GM19193 (cell line): ENCODE measurements around the gene EYA3.

Experiments used
- POLR2A ChIP-seq: IDR thresholded peaks from 4 replicates; pipeline ENCODE4 v1.6.1; 2011; ENCODE audit not compliant: insufficient read depth, insufficient read length; ENCODE audit errors: extremely low read depth

EYA3 gene

GRCh38 chr1:28032281-28032680 is 56.1 kb downstream of the EYA3 start:
- no peak for TF ChIP-seq POLR2A

- TF ChIP-seq POLR2A: no peak
Observed at GRCh38 chr1:28031173-28031572, 57.2 kb downstream of the EYA3 start.

GRCh38 chr1:28028873-28029654 is 59.3 kb downstream of the EYA3 start:
- no peak for TF ChIP-seq POLR2A

GRCh38 chr1:28027660-28028059 is 60.8 kb downstream of the EYA3 start:
- no peak for TF ChIP-seq POLR2A

GRCh38 chr1:28027238-28027637 is 61.2 kb downstream of the EYA3 start:
- TF ChIP-seq POLR2A: no peak

GRCh38 chr1:28026329-28026728 is 62.1 kb downstream of the EYA3 start:
- TF ChIP-seq POLR2A: no peak

- TF ChIP-seq POLR2A: no peak
Observed at GRCh38 chr1:28021064-28021463, 67.3 kb downstream of the EYA3 start.

- TF ChIP-seq POLR2A: no peak
Observed at GRCh38 chr1:28010969-28011368, 77.4 kb downstream of the EYA3 start.

- no peak for TF ChIP-seq POLR2A
Observed at GRCh38 chr1:28002600-28002999, 85.8 kb downstream of the EYA3 start.

- TF ChIP-seq POLR2A: no peak
Observed at GRCh38 chr1:27999055-27999454, 89.4 kb downstream of the EYA3 start.

- TF ChIP-seq POLR2A: no peak
Observed at GRCh38 chr1:27994060-27994459, 94.3 kb downstream of the EYA3 start.

GRCh38 chr1:27993241-27993640 is 95.2 kb downstream of the EYA3 start:
- TF ChIP-seq POLR2A: no peak

- no peak for TF ChIP-seq POLR2A
Observed at GRCh38 chr1:27992276-27992675, 96.1 kb downstream of the EYA3 start.

GRCh38 chr1:27990920-27991537 is 97.4 kb downstream of the EYA3 start:
- no peak for TF ChIP-seq POLR2A

GRCh38 chr1:27981145-27981544 is 107.3 kb downstream of the EYA3 start:
- no peak for TF ChIP-seq POLR2A

GRCh38 chr1:27980216-27980845 is 108.1 kb downstream of the EYA3 start:
- TF ChIP-seq POLR2A: no peak
